Subcutaneous adipose tissue (tissue), 4 donors: ENCODE measurements around the gene CD247. TPM values are rescaled to one million over a fixed set of nuclear protein-coding genes. Genes with fewer than 3 reads are reported as not detected.

ENCODE experiments used
- CTCF ChIP-seq: fragments of 450-650 bp; IDR thresholded peaks from one replicate; pipeline ENCODE4 v1.5.1; 2016; ENCODE audit warnings: low read depth, mild to moderate bottlenecking, control low read depth, antibody characterized with exemption, moderate library complexity
- total RNA-seq, 4 donors: library from RNA; depleted of rRNA; stranded (reverse); fragments of >200 nt; gene quantifications; one replicate each; pipeline ENCODE4 v1.1.0, GENCODE V29; 2016

Gene CD247
- total RNA-seq, 4 donors from 2014 or later = 1.3 to 3.4 (median 2.1) TPM

- no peak for TF ChIP-seq CTCF
Measured at GRCh38 chr1:167484726-167485502, 33.4 kb downstream of the CD247 start.

GRCh38 chr1:167483790-167484189 lies 34.5 kb downstream of the CD247 start:
- TF ChIP-seq CTCF = no peak

- TF ChIP-seq CTCF = no peak
Measured at GRCh38 chr1:167482184-167482583, 36.1 kb downstream of the CD247 start.

DNA sequence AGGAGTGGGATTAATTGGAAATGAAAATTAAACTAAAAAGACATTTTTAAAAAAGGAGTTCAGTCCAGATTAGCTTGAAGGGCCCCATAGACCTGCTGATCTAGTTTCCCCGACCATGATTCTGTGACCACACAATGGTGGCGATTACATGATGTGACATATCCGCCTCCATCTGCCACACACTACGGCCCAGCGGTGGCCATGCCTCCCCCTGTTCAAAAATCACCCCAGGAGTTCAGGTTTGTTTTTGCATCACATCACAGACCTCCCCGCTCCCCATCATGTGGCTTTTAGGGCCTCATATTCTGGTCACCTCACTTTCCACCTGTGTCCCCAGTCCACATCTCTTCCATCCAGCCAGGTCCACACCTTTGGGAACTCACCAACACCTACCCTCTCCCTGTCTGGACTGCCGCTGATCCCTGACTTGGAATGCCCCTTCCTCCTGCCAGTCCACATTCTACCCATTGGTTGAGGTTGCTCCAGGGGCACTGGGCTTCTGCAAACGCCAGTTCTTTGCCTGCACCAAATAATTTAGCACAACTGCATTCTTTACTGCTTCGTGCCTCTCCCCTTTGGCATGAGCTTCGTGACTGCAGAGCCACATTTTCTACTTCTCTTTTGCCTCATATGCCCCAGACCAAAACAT lies 38.9 kb downstream of the CD247 start:
- no peak for TF ChIP-seq CTCF

GRCh38 chr1:167477986-167478385 lies 40.3 kb downstream of the CD247 start:
- TF ChIP-seq CTCF = no peak

GRCh38 chr1:167476061-167476460 lies 42.3 kb downstream of the CD247 start:
- TF ChIP-seq CTCF = no peak

DNA sequence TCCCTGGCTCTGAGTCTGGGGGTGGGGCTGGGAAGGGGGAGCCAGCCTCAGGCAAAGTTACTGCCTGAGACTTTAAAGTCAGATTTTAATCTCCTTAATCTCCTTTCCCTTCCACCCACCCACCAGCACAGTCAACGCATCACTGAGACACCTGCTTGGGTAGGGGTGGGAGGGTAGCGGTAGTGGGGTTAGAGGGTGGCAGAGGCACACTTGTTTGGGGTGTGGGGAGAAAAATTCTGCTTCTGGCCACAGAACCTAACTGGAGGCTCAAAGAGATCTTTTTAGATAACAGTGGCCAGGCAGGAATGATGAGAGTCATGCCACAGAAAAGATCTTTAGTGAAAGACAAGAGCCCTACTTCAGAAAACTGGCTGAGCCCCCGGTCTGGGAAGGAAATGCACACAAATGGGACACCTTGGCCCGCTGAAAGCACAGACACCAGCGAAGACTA lies 44.1 kb downstream of the CD247 start:
- no peak for TF ChIP-seq CTCF
